Endothelial cell (in vitro differentiated cells): ENCODE measurements around the gene PLPPR2. TPM values are rescaled to one million over a fixed set of nuclear protein-coding genes. Genes with fewer than 3 reads are reported as not detected.

Source experiments
- DNase-seq: peaks from one replicate; pipeline ENCODE4 v3.0.0; 2021; ENCODE audit warnings: low spot score
- H3K27ac Mint-ChIP-seq: one replicate; pipeline ENCODE4 v1.8.0; 2021; ENCODE audit warnings: mixed read lengths, inconsistent platforms; ENCODE audit not compliant: unreplicated experiment
- H3K27me3 Mint-ChIP-seq: one replicate; pipeline ENCODE4 v1.8.0; 2021; ENCODE audit warnings: mild to moderate bottlenecking, moderate library complexity, mixed read lengths, inconsistent platforms; ENCODE audit not compliant: unreplicated experiment
- H3K36me3 Mint-ChIP-seq: one replicate; pipeline ENCODE4 v1.8.0; 2021; ENCODE audit warnings: mild to moderate bottlenecking, low read depth, mixed read lengths, inconsistent platforms; ENCODE audit not compliant: unreplicated experiment
- H3K4me1 Mint-ChIP-seq: one replicate; pipeline ENCODE4 v1.8.0; 2021; ENCODE audit warnings: mild to moderate bottlenecking, mixed read lengths, inconsistent platforms; ENCODE audit not compliant: unreplicated experiment
- H3K4me3 Mint-ChIP-seq: one replicate; pipeline ENCODE4 v1.8.0; 2021; ENCODE audit warnings: mild to moderate bottlenecking, mixed read lengths, inconsistent platforms; ENCODE audit not compliant: unreplicated experiment
- H3K9me3 Mint-ChIP-seq: one replicate; pipeline ENCODE4 v1.8.0; 2021; ENCODE audit warnings: mixed read lengths, inconsistent platforms; ENCODE audit not compliant: unreplicated experiment
- total RNA-seq: library from RNA; stranded (reverse); fragmentation: NEBNext Ultra II Directional; extraction: Animal tissue kit (Norgen Biotek cat#: 25700); gene quantifications from one replicate; pipeline ENCODE4 v1.2.1, GENCODE V29; 2021; ENCODE audit not compliant: unreplicated experiment
- TF ChIP-seq, protein P1 (sequence below): fragments of 200-600 bp; sonication (generic); IDR thresholded peaks from one replicate; pipeline ENCODE4 v1.5.0; 2021; ENCODE audit warnings: antibody characterized with exemption; ENCODE audit not compliant: unreplicated experiment

Gene PLPPR2
- total RNA-seq, 1 donor from 2014 or later: 13.7 TPM

DNA sequence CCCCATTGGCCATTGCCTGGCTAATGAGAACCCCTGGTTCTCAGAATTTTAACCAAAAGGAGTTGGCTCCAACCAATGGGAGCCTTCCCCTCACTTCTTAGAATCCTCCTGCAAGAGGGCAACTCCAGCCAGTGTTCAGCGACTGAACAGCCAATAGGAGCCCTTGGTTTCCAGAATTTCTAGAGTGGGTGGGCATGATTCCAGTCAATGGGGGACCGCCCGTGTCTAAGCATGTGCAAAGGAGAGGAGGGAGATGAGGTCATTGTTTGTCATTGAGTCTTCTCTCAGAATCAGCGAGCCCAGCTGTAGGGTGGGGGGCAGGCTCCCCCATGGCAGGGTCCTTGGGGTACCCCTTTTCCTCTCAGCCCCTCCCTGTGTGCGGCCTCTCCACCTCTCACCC is 9.7 kb downstream of the PLPPR2 start:
- no peaks in the 10 kb centered on the region for H3K9me3 Mint-ChIP-seq
- H3K27me3 Mint-ChIP-seq: peaks cover under 1% of the 10 kb centered on the region
- no peaks in the 10 kb centered on the region for H3K36me3 Mint-ChIP-seq
- no peak overlapping the region for H3K4me3 Mint-ChIP-seq
- H3K4me1 Mint-ChIP-seq: peaks cover 4% of the 10 kb centered on the region
- no peak overlapping the region for H3K27ac Mint-ChIP-seq
- DNase-seq: no peak
- TF ChIP-seq, protein P1, sequence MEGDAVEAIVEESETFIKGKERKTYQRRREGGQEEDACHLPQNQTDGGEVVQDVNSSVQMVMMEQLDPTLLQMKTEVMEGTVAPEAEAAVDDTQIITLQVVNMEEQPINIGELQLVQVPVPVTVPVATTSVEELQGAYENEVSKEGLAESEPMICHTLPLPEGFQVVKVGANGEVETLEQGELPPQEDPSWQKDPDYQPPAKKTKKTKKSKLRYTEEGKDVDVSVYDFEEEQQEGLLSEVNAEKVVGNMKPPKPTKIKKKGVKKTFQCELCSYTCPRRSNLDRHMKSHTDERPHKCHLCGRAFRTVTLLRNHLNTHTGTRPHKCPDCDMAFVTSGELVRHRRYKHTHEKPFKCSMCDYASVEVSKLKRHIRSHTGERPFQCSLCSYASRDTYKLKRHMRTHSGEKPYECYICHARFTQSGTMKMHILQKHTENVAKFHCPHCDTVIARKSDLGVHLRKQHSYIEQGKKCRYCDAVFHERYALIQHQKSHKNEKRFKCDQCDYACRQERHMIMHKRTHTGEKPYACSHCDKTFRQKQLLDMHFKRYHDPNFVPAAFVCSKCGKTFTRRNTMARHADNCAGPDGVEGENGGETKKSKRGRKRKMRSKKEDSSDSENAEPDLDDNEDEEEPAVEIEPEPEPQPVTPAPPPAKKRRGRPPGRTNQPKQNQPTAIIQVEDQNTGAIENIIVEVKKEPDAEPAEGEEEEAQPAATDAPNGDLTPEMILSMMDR: no peak

DNA sequence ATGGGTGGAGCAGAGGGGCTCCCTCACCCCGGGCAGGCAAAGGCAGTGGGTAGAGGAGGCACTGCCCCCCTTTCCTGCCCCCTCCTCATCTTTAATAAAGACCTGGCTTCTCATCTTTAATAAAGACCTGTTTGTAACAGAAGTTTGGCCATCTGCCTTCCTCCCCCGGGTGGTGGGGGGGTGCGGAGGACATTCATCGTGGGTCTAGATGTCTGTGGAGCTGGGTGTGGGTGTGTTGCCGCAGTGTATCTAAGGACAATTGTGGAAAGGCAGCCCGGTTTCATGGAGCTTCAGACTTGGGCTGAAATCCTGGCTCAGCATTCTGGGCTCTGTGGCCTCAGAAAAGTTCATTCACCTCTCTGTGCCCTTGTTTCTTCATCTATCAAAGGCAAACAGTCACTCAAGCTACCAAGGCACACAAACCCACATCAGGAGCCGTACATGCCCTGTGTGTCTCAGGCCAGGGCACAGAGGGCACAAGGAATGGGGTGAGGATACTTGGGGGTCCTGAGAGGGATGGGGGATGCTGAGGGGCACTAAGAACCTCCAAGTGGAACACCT is 10.4 kb downstream of the PLPPR2 start:
- H3K9me3 Mint-ChIP-seq: no peaks in the 10 kb centered on the region
- H3K27me3 Mint-ChIP-seq: peaks cover under 1% of the 10 kb centered on the region
- DNase-seq: no peak
- H3K4me1 Mint-ChIP-seq: peaks cover 4% of the 10 kb centered on the region
- no peak overlapping the region for H3K4me3 Mint-ChIP-seq
- peaks cover under 1% of the 10 kb centered on the region for H3K36me3 Mint-ChIP-seq
- TF ChIP-seq, protein P1: no peak
- H3K27ac Mint-ChIP-seq: no peak overlapping the region

DNA sequence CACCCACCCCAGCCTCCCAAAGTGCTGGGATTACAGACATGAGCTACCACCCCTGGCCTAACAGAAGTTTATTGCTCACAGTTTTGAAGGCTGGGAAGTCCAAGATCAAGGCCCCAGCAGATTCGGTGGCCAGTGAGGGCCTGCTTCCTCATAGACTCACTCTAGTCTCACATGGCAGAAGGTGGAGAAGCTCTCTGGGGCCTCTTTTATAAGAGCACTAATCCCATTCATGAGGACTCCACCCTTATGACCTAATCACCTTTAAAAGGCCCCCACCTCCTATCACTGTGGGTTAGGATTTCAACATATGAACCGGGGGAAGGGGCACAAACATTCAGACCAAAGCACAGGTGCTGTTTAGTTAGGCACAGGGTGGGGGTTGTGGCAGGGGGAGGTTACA is 12.3 kb downstream of the PLPPR2 start:
- Mint-ChIP-seq H3K9me3 (no peaks in the 10 kb centered on the region), H3K27ac (no peak overlapping the region)
- TF ChIP-seq, protein P1: no peak

DNA sequence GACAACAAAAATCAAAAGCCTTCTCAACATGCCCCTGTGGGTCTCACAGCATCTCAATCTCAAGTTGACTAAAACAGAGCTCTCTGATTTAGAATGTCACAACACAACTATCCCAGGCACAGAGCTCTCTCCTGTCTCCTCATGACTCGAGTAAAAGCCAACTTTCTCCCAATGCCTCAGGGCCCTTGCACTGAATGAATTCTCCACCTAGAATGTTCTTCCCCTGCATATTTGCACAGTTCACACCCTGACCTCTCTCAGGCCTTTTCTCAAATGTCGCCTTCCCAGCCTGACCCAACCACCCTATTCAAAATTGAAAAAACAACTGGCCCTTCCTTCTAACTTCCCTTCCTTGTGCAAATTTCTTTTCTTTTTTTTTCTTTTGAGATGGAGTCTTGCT is 15.5 kb downstream of the PLPPR2 start:
- no peak overlapping the region for H3K27ac Mint-ChIP-seq
- peaks cover 11% of the 10 kb centered on the region for H3K27me3 Mint-ChIP-seq
- DNase-seq: no peak
- TF ChIP-seq, protein P1: no peak
- peaks cover 4% of the 10 kb centered on the region for H3K36me3 Mint-ChIP-seq
- H3K4me1 Mint-ChIP-seq: peaks cover 1% of the 10 kb centered on the region
- H3K9me3 Mint-ChIP-seq: no peaks in the 10 kb centered on the region
- H3K4me3 Mint-ChIP-seq: peak overlapping the region; percentile 45

More for the DNA sequence above, 12.3 kb downstream of the PLPPR2 start:
- no peaks in the 10 kb centered on the region for H3K4me1 Mint-ChIP-seq
- no peak overlapping the region for H3K4me3 Mint-ChIP-seq
- peaks cover 7% of the 10 kb centered on the region for H3K27me3 Mint-ChIP-seq
- no peak for DNase-seq
- peaks cover 4% of the 10 kb centered on the region for H3K36me3 Mint-ChIP-seq

DNA sequence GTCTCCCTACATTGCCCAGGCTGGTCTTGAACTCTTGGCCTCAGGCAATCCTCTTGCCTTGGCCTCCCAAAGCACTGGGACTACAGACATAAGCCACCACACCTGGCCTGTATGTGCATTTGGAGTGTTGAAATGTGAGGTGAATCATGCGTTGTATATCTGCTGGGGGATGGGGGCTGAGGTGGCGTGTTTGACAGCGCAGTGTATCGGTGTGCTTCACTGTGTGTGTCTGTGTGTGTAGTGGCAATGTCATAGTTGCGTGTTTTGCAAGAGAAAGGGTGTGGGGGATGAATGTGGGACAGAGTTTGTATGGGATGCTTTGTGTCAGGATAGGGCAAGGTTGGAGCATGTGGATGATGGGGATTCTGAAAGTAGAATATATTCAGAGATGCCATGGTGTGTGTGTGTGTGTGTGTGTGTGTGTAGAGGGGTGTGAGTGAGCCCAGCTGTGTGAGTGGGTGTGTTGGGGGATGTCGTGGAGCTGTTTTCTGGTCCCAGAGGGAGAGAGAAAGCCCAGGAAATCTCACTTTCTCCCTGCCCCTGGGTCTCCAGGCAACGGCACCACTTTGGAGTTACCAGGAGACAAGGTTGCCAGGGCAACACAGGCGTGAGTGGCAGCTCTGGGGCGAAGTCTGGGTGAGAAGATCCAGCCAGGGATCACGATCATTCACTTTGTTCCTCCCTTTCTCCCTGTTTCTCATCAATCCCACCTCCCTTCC is 18.1 kb downstream of the PLPPR2 start:
- Mint-ChIP-seq H3K27me3 (peaks cover 14% of the 10 kb centered on the region), H3K9me3 (no peaks in the 10 kb centered on the region), H3K4me3 (no peak overlapping the region), H3K27ac (peak overlapping the region; percentile 32), H3K4me1 (peaks cover 13% of the 10 kb centered on the region), H3K36me3 (peaks cover 10% of the 10 kb centered on the region)
- TF ChIP-seq, protein P1: no peak
- no peak for DNase-seq
